GM12892 (cell line): Measurements from ENCODE around the gene AMOTL1.

Experiments
- POLR2A ChIP-seq: IDR thresholded peaks from 2 replicates; pipeline ENCODE4 v1.6.1; 2011; ENCODE audit warnings: low read depth, low read length, control low read depth
- POLR2AphosphoS5 ChIP-seq: IDR thresholded peaks from 2 replicates; pipeline ENCODE4 v1.6.1; 2011; ENCODE audit warnings: low read depth, low read length, control low read depth
- TAF1 ChIP-seq: IDR thresholded peaks from 2 replicates; pipeline ENCODE4 v1.6.1; 2011; ENCODE audit warnings: low read depth, mild to moderate bottlenecking, control low read depth, low read length, borderline replicate concordance

DNA sequence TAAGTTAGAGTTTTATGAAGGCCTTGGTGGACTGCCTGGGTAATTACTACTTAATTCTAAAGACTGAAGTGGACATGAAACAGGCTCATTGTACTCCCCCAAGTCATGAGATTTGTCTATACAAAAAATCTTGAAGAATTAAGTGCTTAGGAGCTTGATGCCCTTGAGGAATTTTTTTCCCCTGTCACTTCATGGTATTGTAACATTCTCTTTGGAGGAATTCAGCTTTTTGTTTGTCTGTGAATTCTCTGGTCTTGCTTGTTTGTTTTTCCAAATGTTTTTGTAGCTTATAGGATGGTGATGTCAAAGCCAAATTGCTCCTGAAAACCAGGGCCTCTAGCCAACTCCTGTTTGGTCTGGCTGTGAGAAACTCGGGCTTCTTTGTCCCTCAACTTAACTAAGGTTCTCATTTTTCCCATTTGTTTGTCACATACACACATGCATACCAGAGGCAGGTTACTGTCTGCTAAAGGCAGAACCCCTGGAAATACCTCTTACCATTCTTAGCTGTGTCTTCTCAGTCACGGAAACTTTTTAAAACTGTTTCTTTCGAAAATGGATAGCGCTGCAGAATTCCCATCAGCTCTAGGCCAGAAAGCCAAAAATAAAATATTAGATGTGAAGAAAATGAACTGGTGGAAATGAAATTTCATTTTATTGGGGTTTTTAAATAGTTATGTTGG lies 66.9 kb downstream of the AMOTL1 start:
- TF ChIP-seq POLR2AphosphoS5: no peak
- no peak for TF ChIP-seq TAF1
- no peak for TF ChIP-seq POLR2A
